A549 (cell line): ENCODE measurements around the gene GALNT18.

Experiments used
- HDAC2 ChIP-seq: fragments of 200-600 bp; sonication (generic); IDR thresholded peaks from 2 replicates; pipeline ENCODE4 v1.6.1; 2016
- PBX3 ChIP-seq: IDR thresholded peaks from 2 replicates; pipeline ENCODE4 v1.6.1; 2012
- POLR2A ChIP-seq: IDR thresholded peaks from 2 replicates; pipeline ENCODE4 v1.6.1; 2012; ENCODE audit warnings: mild to moderate bottlenecking, low read length
- TF ChIP-seq, protein P1 (sequence below): fragments of >200 bp; sonication (Bioruptor Twin); formaldehyde crosslinking; IDR thresholded peaks from 3 replicates; pipeline ENCODE4 v1.5.1; 2016

GRCh38 chr11:11668274-11668673 lies 46.5 kb upstream of the GALNT18 start:
- TF ChIP-seq PBX3 (no peak), HDAC2 (no peak), POLR2A (no peak)
- TF ChIP-seq, protein P1, sequence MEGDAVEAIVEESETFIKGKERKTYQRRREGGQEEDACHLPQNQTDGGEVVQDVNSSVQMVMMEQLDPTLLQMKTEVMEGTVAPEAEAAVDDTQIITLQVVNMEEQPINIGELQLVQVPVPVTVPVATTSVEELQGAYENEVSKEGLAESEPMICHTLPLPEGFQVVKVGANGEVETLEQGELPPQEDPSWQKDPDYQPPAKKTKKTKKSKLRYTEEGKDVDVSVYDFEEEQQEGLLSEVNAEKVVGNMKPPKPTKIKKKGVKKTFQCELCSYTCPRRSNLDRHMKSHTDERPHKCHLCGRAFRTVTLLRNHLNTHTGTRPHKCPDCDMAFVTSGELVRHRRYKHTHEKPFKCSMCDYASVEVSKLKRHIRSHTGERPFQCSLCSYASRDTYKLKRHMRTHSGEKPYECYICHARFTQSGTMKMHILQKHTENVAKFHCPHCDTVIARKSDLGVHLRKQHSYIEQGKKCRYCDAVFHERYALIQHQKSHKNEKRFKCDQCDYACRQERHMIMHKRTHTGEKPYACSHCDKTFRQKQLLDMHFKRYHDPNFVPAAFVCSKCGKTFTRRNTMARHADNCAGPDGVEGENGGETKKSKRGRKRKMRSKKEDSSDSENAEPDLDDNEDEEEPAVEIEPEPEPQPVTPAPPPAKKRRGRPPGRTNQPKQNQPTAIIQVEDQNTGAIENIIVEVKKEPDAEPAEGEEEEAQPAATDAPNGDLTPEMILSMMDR = no peak
